Stimulated activated CD4-positive, alpha-beta T cell treated with anti-CD3 and anti-CD28 coated beads, Interleukin-15, amount 100 ng/mL, for 1 hour (primary cell): ENCODE results near the gene CPLANE1.
"Not testable (repeated sequence)": the region's sequence is repeated elsewhere in the genome, so short reads cannot be mapped to it uniquely, and the experiment has no call there.

Source experiments
- DNase-seq, 2 donors: peaks; one replicate each; pipeline ENCODE4 v3.0.0-alpha.2; 2020; ENCODE audit warnings: low read depth in 1 of 2, low spot score in 1 of 2

Gene CPLANE1

GRCh38 chr5:37121465-37121864, 127.7 kb downstream of the CPLANE1 start:
- DNase-seq, result no peak

DNA sequence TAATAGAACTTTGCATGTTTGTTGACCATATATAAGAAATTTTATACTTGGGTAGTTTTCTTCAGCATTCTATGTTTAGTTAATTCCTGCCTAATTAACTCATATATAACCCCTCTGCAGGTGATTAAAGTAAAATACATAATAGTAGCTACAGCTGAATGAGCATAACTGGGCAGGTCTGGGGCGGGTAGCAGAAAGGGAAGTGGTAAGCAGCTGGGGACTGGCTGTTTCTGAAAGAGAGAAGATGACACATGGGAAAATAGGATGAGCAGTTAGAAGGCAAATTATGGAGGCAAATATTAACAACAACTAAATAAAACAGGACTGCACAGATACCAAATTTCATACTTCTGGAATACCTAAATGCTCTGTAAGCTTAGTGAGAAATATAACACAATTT, 128.1 kb downstream of the CPLANE1 start:
- no peak for DNase-seq

- no peak for DNase-seq
Observed at GRCh38 chr5:37120270-37120669, 128.9 kb downstream of the CPLANE1 start.

GRCh38 chr5:37116359-37116758, 132.8 kb downstream of the CPLANE1 start:
- no peak for DNase-seq

DNA sequence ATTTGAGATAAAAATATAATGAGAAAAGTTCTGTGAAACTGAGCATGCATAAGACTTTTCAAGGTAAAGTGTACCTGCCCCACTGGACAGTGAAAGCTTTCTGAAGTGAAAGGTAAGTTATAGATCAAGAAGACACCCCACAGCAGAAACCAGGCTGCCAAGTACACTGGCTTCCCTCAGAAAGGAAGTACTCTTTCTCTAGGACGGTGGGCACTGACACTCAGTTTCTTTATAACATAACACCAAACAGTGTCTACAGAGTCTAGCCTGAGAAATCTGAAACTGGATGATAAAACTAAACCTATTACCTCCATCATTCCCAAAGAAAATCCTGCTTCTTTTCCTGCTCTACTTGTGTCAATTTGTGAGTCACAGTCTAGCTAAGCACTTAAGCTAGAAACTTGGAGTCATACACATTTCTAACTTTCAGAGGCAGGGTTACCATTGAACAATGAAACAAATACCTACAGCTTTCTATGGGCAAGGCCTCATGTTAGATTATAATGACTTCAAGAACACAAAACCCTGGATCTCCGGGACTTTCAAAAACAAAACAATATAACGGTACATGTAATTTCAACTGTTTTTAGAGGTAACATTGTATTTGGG, 136.7 kb downstream of the CPLANE1 start:
- DNase-seq, result no peak

DNA sequence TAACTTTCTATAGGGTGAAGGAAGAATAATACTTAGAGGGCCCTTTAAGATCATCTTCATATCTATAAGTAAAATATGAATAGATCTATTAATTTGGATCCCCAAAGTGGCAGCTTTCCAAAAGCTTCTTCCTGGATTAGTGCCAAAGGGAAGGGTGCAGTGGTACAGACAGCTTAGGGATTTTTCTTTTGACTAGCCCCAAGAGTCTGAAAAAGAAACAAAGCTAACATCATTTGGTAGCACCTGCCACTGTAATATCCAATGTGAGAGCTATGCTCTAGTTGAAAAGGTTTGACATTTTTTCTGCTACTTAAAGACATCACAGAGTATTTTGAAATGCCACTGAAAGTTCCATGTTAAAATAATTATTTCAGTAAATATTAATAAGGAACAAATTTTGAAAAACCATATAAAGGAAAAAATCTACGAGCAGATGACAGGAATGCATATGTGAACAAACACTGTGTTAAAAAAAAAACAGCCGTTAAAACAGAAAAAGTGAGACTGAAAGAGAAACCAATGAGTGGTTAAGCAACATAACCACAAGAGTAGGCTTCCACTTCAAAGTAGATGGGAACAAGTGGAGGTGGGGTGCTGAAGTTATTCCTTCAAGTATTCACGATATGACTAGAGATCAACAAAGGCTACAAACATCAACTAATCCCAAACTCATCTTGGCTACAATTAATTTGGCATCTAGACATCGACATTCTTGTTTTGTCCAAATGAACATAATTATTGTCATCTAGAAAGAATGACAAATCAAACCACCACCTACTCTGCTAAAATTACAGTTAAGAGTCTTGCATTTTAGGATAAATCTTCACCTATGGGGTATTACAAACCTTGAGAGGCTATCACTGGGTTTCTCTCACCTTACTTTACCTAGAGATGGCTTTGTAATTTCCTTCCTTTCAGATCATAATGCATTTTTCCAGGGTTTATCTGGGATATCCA, 137.5 kb downstream of the CPLANE1 start:
- DNase-seq, result no peak

DNA sequence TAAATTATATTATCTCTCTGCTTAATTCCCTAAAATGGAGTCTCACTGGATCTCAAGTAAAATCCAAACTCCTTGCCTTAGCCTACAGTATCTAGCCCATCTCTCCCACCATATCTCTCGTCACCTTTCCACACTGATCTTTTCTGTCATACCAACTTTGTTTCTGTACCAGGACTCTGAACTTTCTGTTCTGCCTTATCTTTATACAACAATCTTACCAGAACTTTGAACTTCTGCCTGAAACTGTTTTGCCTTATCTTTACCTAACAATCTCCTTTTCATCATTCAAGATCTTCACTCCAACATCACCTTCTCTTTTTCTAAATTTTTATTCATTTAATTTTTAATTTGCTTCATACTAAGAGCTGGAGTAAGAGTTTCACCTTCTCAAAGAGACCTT, 139.0 kb downstream of the CPLANE1 start:
- DNase-seq, result no peak

GRCh38 chr5:37109338-37109737, 139.8 kb downstream of the CPLANE1 start:
- no peak for DNase-seq

DNA sequence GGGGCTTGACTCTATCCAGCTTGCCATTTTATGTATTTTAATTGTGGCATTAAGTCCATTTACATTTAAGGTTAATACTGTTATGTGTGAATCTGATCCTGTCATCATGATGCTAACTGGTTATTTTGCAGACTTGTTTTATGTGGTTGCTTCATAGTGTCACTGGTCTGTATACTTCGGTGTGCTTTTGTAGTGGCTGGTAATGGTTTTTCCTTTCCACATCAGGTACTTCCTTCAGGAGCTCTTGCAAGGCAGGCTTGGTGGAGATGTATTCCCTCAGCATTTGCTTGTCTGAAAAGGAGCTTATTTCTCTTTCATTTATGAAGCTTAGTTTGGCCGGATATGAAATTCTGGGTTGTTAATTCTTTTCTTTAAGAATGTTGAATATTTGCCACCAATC, 145.9 kb downstream of the CPLANE1 start:
- DNase-seq, result no peak

GRCh38 chr5:37099267-37099666, 149.9 kb downstream of the CPLANE1 start:
- DNase-seq, result not testable (repeated sequence)

GRCh38 chr5:37093795-37094194, 155.4 kb downstream of the CPLANE1 start:
- not testable (repeated sequence) for DNase-seq

GRCh38 chr5:37090781-37091180, 158.4 kb downstream of the CPLANE1 start:
- no peak for DNase-seq

DNA sequence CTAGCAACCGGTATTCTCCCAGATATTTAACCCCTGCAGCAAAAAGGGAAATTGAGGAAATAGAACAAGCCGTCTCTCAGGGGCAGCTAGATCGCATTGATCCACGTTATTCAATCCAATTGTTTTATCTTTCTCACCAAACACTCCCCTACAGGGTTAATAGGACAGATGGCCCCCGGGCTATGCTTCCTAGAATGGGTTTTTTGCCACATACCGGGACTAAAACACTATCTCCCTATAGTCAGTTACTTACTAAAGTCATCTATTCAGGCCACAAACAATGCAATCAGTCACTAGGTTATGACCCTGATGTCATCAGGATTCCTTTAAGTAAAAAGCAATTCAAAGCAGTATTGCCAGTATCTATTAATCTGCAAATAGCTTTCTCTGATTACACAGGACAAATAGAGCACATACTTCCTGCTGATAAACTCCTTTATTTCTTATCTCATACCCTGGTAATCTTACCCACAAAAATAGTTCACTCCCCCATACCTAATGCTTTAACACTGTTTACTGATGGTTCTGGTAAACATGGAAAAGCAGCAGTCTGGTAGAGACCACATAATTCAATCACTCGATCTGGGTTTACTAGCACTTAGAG, 159.0 kb downstream of the CPLANE1 start:
- DNase-seq, result no peak

DNA sequence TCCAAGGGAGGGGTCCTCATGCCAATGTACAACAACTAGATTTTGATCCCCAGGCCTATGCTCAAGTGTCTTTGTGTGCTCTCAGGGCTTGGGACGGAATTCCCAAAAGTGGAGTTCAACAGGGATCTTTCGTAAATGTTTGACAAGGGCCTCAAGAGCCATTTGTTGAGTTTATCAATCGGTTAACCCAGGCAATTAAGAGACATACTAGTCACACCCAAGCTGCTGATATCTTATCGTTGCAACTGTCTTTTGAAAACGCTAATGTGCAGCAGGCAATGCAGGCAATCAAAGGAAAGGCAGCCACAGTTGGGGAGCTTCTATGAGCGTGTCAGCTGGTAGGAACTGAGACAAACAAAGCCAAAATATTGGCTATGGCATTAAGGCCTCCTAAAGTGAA, 161.2 kb downstream of the CPLANE1 start:
- DNase-seq, result no peak

GRCh38 chr5:37086466-37087173, 162.6 kb downstream of the CPLANE1 start:
- no peak for DNase-seq

DNA sequence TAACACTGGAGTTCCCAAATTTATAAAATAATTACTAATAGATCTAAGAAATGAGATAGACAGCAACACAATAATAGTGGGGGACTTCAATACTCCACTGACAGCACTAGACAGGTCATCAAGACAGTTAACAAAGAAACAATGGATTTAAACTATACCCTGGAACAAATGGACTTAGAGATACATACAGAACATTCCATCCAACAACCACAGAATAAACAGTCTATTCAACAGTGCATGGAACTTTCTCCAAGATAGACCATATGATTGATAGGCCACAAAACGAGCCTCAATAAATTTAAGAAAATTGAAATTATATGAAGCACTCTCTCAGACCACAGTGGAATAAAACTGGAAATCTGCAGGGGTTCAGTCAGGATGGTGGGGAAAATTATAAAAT, 163.2 kb downstream of the CPLANE1 start:
- DNase-seq, result not testable (repeated sequence)

DNA sequence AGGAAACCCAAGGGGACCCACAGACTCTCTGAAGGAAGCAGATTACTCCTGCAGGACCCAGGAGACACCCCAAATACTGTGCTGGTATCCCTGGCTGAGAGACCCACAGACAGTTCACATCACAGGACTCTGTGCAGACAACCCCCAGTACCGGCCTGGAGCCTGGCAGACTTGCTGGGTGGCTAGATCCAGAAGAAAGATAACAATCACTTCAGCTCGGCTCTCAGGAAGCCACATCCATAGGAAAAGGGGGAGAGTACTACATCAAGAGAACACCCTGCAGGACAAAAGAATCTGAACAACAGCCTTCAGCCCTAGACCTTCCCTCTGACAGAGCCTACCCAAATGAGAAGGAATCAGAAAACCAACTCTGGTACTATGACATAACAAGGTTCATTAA, 166.2 kb downstream of the CPLANE1 start:
- DNase-seq, result not testable (repeated sequence)

- DNase-seq, result no peak
Observed at GRCh38 chr5:37080697-37081096, 168.5 kb downstream of the CPLANE1 start.

DNA sequence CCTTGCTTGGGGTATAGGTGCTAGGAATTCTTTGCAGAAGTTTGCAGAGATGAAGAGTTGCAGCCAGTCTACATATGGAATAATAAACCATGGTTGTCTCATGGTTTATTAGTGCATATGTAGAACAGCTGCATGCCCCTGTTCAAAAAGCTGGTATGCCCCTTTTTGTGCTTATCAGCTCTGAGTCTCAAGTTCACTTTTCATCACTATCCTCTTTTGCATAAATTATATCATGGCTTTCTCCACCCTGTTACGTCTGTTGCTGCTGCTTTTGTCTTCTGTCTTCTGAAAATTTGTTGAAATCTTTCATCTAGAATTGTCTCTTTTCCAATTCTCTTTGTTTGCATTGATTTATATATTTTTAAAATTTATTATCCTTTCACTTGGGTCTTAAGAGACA, 172.0 kb downstream of the CPLANE1 start:
- DNase-seq, result no peak

DNA sequence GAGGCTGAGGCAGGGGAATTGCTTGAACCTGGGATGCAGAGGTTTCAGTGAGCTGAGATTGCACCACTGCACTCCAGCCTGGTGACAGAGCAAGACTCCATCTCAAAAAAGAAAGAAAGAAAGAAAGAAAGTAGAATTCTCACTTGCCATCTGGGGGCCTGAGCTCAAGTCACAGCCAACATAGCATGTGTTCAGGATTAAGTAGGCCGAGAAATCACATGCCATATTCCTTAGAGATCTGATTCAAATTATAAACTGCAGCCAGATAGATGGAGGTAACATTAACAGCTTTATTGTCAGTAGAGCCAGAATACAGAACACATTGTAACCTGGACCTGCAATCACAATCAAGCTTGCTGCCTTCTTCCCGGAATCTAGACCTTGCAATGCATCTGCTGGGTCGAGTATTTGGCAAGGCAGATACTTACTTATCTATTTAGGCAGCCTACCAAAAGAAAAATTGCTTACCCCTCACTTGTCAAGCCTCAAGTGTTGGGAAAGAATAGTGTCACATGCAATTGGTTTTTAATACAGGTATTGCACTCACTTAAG, 173.7 kb downstream of the CPLANE1 start:
- no peak for DNase-seq

DNA sequence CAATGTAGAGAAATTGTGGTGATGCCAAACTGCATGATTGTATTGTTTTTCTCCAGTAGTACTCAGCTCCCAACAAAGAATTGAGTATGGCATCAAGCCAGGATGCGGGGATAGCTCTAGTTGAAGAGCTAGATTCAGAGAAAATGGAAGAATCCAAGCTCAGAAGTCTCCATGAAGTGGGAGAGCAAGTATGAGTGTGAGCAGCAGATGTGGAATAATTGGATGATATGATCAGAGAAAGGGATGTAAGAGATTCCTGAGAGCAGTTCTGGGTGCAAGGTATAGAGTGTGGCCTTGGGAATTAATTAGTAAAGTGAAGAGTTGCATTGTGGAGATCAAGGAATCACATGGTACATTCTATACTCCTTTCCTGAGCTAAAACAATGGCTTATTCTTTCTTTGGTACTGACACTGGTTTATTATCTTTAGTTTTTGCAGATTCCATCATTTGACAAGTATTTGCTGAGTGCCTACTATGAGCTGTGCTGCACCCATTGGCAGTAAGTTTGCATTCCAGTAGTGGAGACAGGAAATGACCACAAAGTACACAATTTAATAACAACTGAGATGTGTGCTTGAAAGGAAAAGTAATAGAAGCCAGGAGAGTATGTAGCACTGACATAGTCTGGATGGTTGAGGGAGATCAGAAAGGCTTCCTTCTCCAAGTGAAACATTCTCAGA, 177.1 kb downstream of the CPLANE1 start:
- no peak for DNase-seq
